Suppressor macrophage treated with lipopolysaccharide for 4 hours (primary cell): ENCODE results near the gene PFKFB4.

Source experiments
- DNase-seq: peaks from one replicate; pipeline ENCODE4 v3.0.0-alpha.2; 2020

Gene PFKFB4

GRCh38 chr3:48556796-48557626 is at the start of gene PFKFB4:
TSS of gene PFKFB4 (minus strand) at chr3:48556803. CDS start at chr3:48556777, 26 bp downstream.
- peak; percentile 99 for DNase-seq

DNA sequence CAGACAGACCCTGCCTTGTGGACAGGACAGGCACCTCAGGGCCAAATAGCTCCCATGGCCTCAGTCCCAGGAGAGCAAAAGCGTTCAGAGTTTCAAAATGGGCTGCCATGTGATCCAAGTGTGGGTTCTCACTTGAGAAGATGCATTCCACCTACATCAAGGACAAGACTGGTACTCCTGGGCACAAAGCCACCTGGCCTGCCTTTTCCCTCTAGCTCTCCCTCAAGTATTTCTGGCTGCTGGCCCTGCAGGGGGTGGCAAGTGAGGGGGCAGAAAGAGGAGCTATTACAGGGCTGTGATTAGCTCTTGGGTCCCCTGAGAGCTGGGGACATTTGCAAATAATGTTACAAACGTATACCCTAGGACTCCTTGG is 45.0 kb upstream of the PFKFB4 start:
- no peak for DNase-seq

DNA sequence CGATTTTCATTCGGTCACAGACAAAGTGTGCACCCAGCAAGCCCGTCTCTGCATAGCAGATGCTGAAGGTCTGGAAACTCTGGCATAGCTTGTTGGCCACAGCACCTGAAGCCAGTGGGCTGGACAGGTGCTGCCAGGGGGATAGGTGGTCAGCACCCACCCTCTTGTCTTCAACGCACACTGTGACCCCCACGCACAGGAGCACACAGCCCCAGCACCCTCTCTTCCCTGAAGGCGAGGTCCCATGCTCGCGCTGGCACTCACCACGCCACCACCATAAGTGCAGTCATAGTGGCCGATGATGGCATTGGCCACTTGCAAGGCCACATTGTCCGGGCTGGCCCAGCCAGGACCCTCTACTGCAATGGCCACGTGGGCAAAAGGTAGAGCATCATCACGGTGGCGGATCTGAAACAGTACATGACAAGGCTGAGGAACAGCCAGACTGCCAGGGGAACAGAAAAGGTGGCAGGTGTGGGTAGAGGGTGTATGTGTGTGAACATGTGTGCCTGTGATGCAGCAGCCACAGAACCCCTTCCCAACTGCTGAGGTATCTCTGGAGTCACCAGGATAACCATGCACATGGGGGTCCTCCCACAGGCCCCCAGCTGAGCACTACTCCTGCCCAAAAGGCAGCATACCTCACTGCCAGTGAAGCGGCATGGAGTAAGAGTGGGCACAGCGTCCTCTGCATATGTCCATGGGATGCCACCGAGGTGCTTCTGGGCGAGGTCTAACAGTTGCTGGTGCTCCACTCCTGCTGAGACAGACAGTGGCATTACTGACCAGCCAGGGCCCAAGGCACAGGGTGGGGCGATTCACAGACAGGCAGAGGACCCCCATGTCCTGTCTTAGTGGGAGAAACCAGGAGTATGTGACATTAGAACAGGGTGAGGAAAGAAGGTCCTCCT is 44.4 kb upstream of the PFKFB4 start:
- DNase-seq = no peak

DNA sequence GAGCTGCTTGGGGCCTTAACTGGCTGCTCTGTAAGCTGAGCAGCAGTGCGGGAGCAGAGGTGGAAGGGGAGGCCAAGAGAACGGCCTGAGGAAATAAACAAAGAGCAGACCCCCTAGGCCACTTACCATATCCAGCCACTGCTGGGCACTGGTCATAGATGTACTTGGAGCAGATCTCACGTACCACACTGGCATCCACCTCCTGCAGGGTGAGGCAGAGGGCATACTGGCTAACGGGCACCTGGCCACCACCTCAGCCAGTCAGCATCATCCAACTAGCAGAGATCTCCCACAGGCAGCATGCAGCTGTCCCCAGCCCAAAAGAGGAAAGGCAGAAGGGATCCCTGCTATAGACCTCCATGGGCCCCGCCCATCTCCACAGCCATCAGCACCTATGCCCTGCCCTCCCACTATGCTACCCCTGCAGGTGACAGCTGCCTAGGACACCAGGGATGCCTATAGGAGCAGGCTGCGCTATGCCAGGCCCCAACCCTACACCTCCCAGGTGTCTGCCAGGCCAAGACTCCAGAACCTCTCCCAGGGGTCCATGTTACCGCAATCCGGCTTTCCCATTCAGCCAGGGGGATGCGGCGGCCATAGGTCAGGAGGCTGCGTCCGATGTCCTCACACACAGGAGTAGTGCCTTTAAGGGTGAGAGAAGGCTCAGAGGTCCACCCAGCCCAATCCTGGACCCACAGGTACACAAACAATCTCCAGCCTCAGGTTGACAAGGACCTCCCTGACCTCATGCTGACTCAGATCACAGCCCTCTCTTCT is 43.1 kb upstream of the PFKFB4 start:
- no peak for DNase-seq

GRCh38 chr3:48599077-48599501 is 42.5 kb upstream of the PFKFB4 start:
- no peak for DNase-seq

GRCh38 chr3:48598323-48599076 is 41.9 kb upstream of the PFKFB4 start:
- DNase-seq = no peak

GRCh38 chr3:48597408-48597800 is 40.8 kb upstream of the PFKFB4 start:
- no peak for DNase-seq

GRCh38 chr3:48596676-48597407 is 40.2 kb upstream of the PFKFB4 start:
- no peak for DNase-seq

DNA sequence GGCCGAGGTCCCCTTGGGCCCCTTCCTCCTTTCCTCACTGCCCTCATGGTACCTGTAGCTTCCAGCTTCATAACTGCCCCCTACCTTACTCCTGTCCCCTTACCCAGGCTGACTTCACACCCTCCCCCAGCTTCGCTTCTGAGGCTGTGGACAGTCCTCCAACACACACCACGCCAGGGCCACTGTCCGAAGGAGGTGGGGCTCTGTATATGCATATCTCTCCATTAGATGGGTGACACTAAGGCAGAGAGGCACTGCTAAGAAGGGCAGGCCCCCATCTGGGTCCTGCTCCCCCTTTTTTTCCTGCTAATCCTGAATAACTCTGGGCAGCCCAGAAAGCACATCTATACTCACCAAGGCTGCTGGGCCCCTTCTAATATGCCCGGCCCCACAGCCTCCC is 39.6 kb upstream of the PFKFB4 start:
- DNase-seq = no peak

GRCh38 chr3:48595526-48596121 is 39.0 kb upstream of the PFKFB4 start:
- peak; percentile 21 for DNase-seq

GRCh38 chr3:48595075-48595525 is 38.5 kb upstream of the PFKFB4 start, which contains the start of gene COL7A1:
TSS of gene COL7A1 (minus strand) at chr3:48595329. CDS start at chr3:48595159, 170 bp downstream.
- no peak for DNase-seq

DNA sequence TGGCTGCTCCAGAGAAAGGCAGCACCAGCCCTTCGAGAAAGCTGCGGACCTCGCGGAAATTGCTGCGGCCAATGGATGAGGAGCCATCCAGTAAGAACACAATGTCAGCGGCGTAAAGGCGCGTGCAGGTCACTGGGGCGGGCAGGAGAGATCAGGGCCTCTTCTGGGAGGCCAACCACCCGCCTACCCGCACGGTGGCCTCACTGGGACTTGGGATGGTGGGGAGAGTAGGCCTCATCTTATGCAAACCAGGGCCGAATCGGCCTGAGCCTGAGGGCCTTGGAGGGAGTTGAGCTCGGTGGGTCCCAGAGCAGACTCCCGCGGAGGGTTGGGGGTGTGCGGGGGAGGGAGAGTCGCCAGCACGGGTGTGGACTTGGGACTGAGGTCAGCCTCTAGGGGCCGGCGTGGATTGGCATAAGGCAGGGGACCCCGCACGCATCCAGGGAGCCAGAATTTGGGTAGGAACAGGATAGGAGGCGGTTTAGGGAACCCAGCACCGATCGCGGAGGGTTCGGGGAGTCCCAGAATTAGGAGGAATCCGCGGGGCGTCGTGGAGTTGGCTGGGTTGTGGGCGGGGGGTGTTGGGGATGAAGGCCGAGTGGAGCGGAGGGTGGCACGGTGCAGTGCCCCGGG is 37.9 kb upstream of the PFKFB4 start:
- no peak for DNase-seq

GRCh38 chr3:48593337-48593736 is 36.7 kb upstream of the PFKFB4 start:
- no peak for DNase-seq

DNA sequence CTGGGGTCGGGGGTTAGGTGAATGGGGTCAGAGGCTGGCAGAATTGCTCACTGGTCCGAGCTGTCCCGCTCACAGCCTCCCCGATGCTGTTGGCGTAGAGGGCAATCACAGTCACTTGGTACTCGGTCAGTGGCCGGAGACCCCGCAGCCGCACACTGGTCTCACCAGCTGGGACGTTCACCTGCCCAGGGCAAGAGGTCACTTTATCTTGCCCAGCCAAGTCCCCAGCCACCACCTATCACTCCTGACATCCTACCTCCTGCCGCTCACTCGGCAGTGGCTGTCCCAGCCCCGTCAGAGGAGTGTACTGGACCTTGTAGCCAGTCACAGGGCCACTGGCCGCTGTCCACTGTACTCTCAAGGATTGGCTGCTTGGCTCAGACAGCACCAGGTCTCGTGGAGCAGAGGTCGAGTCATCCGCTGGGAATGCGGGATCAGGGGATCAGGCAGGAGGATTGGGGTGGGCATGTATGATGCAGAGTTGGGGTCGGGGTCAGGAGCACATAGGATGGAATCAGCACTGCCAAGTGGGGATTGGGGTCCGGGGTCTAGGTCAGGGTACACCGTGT is 36.0 kb upstream of the PFKFB4 start:
- DNase-seq = no peak

GRCh38 chr3:48591886-48592518 is 35.4 kb upstream of the PFKFB4 start:
- no peak for DNase-seq

DNA sequence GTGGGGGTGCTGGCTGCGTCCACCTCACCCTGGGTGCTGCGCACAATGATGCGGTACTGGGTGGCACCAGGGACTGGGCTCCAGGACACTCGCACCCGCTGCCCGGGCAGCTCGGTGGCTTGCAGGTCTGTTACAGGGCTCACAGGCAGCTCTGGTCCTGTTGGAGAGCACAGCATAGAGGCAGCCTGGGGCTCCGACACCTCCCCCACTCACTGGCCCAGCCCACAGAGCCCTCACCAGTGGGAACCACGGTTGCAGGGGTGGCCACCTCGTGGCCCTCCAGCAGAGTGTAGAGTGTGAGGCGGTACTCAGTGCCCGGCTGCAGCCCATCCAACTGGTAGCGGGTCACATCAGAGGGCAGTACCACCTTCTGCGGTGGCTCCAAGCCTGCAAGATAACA is 34.8 kb upstream of the PFKFB4 start:
- no peak for DNase-seq

GRCh38 chr3:48588230-48588629 is 31.6 kb upstream of the PFKFB4 start:
- DNase-seq = no peak

DNA sequence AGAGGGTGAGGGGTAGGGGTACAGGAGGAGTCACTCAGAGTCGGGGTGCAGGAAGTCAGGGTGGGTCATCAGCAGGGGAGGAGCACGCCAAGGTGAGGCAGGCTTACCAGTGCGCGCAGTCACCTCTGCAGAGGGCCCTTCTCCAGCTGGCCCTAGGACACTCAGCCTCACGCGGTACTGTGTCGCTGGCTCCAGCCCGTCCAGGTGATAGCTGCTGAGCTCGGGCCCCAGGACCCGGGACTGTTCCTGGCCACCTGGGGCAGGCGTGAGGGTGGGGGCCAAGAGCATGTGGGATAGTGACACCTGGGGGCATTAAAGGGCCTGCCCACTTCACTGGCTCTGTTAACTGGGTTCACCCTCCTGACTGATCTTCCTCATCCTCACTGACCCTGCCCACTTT is 31.1 kb upstream of the PFKFB4 start:
- DNase-seq = no peak

DNA sequence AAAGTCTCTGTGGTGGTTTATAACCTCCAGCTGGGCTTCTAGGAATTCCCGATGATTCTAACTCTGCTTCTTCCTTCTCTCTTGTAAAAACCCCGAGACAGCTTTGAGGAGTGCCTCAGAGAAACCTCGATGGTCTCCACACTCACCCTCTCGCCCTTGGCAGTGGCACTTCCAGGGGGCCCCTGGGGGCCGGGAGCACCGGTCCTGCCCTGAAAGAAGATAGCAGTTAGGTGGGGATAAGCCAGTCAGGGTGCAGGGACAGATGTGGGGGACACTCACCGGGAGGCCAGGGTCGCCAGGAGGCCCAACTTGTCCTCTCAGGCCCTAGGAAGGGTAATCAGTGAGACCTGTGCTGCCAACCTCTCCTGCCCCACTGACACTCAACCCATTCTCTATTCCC is 28.8 kb upstream of the PFKFB4 start:
- DNase-seq = no peak

- no peak for DNase-seq
Observed at GRCh38 chr3:48584836-48585235, 28.2 kb upstream of the PFKFB4 start.
